ENCODE measurements around the gene MAL.

DNA sequence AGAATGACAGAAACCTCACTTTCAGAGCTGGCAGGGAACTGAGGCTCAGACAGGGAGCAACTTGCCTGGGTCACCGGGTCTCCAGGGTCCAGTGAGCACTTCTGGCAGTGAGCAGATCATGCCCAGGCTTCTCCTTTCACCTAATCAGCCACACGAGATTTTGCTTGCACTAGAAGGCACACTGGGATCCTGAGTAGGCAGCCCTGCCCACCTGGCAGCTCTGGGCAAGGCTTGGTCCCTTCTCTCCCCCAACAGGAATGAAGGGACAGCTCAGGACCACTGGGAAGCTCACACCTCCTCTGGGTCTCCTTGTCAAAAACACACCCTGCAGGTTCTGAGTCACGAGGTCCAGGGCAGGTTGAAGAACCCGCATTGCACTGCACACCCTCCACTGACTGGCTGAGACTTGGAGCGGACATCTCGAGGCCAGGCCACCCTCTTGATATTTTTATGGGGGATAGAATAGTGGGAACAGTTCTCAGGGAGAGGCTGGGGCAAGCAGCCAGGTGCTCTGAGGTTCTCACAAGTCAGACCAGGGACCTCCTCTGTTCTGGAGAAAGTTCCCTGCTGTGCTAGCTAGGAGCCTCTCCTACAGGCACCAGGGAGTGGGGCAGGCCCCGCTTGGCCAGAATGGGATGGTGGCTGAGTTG is 5.7 kb downstream of the MAL start:
- TF ChIP-seq EZH2 (IDR thresholded peaks at IDR 0.05) (no peak), POLR2AphosphoS5 (IDR thresholded peaks at IDR 0.05; ENCODE audit: borderline replicate concordance, low read depth, low read length) (no peak), FOXP2 (optimal IDR thresholded peaks at IDR 0.05; ENCODE audit: control extremely low read depth, extremely low read length, insufficient read depth) (no peak)
